Melanocyte of skin (primary cell): ENCODE measurements around the gene SLC6A20. TPM values are rescaled to one million over a fixed set of nuclear protein-coding genes. Genes with fewer than 3 reads are reported as not detected.

Experiments used
- small RNA-seq, 2 donors: library from RNA; depleted of rRNA; stranded (forward); fragments of <200 nt; gene quantifications; one replicate each; pipeline ENCODE3, GENCODE V24; 2012
- total RNA-seq, 2 donors: library from RNA; depleted of rRNA; stranded (reverse); fragments of >200 nt; gene quantifications; 2 replicates each; pipeline ENCODE4 v1.2.3, GENCODE V29; 2012

SLC6A20 gene, protein sequence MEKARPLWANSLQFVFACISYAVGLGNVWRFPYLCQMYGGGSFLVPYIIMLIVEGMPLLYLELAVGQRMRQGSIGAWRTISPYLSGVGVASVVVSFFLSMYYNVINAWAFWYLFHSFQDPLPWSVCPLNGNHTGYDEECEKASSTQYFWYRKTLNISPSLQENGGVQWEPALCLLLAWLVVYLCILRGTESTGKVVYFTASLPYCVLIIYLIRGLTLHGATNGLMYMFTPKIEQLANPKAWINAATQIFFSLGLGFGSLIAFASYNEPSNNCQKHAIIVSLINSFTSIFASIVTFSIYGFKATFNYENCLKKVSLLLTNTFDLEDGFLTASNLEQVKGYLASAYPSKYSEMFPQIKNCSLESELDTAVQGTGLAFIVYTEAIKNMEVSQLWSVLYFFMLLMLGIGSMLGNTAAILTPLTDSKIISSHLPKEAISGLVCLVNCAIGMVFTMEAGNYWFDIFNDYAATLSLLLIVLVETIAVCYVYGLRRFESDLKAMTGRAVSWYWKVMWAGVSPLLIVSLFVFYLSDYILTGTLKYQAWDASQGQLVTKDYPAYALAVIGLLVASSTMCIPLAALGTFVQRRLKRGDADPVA
- total RNA-seq, result not detected

DNA sequence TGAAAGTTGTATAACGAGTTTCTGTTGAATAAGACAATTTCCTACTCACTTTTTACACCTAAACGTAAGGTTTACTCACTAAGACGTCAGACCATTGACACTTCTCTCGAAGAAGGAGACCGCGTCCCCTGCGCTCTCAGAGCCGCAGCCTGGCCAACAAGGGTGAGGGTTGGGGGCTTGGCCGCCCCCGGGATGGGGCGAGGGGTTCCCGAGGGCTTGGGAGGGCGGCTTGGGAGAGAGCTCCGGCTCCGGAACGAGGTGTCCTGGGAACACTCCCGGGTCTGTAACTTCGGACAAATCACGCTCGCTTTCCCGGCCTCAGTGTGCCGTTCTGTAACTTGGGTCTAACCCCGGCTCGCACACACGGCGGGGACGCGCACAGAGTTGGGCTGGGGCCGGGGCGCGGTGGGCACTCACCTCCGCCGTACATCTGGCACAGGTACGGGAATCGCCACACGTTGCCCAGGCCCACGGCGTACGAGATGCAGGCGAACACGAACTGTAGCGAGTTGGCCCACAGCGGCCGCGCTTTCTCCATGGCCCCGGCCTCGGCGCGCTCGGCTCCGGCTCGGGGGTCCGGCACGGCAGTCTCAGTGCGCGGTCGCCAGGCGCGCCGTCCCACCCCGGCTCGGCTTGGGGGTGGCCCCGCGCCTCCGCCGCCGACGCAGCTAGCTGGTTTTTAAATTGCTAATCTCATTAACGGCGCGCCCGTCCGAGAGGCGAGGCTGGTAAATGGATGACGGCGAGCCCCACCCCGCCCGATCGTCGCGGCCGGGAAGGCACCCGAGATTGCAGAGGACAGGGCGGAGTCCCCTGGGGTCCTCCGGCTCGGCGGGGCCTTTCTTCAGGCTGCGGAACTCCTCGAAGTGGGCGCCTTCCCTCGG, at the start of gene SLC6A20:
Gene SLC6A20, minus strand, starts transcription at position 655 of the 884 bp plus-strand sequence. Its CDS starts 117 bp downstream, at position 538.

DNA sequence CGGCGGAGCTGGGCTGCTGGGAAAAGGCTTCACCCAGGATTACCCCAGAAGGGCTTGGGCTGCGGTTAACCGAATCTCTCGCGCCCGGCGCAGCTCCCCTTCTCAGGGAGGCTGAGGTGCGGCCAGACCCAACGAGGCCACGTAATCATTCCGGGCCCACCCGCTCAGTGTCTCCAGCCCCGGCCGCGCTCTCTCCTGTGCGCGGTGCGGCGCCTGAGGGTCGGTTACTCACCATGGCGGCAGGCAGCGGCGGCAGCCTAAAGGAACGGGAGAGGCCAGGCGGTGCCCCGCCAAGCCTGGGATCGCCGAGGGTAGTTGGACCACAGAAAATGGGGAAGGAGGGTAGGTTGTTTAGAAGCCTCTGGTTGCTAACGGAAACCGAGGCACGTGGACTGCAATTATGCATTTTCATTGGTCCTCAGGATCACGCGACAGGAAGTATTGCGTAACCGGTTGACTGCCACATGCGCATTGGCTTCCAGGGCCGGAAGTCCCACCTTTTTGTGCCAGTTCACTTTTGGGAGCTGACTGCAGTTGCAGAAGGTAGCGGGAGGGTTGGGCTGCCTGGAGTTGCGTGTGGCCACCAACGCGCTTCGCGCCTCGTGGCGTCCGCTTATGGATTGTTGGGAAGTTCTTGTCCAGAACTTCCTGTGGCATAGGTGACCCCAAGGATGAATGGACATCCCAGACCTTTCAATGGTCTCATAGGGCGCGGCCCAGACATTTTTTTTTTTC, 45.6 kb upstream of the SLC6A20 start, which contains the start of gene LZTFL1:
Gene LZTFL1, minus strand, starts transcription at position 363 of the 735 bp plus-strand sequence. Its CDS starts 128 bp downstream, at position 235.

Small RNA genes within 50 kb of the gene (small RNA-seq; reads per million reads assigned to genes)
- 0 to 0.04 reads per million in 2 donors for gene RN7SL145P

Other genes with a start within 250 kb of the SLC6A20 start
- 10 to 100 TPM in 1 of 2 donors, 1 to 10 TPM in 1; 7.6 to 23.3 TPM for gene LIMD1, start 201.8 kb downstream of the SLC6A20 start, total RNA-seq
- 10 to 100 TPM; 26.8 to 44.0 TPM for gene SACM1L, start 107.1 kb downstream of the SLC6A20 start, total RNA-seq
- 10 to 100 TPM in 1 of 2 donors, 1 to 10 TPM in 1; 10.0 to 12.0 TPM for gene LZTFL1, start 45.6 kb upstream of the SLC6A20 start, total RNA-seq
- gene CCR9, start 90.0 kb upstream of the SLC6A20 start, total RNA-seq, result not detected
- gene CXCR6, start 146.9 kb upstream of the SLC6A20 start, total RNA-seq, result not detected
- gene FYCO1, start 199.3 kb upstream of the SLC6A20 start, total RNA-seq, result 100 to 1,000 TPM in 1 of 2 donors, 10 to 100 TPM in 1; 45.6 to 111 TPM
- gene XCR1, start 230.9 kb upstream of the SLC6A20 start, total RNA-seq, result not detected